Neural progenitor cell (in vitro differentiated cells): Measurements from ENCODE around the gene TRIO. TPM values are rescaled to one million over a fixed set of nuclear protein-coding genes. Genes with fewer than 3 reads are reported as not detected.
A peak's percentile ranks its signal among the peaks of the same experiment; 100 is the strongest.

Source experiments
- DNase-seq: peaks from one replicate; pipeline ENCODE4 v3.0.0-alpha.2; 2016; ENCODE audit warnings: low spot score
- H2AFZ ChIP-seq: fragments of 200-600 bp; sonication (generic); replicated peaks from 2 replicates; pipeline ENCODE4 v1.6.1; 2016; ENCODE audit warnings: antibody characterized with exemption
- H3F3A ChIP-seq: fragments of 200-600 bp; sonication (generic); 2 replicates; pipeline ENCODE4 v1.6.1; 2016; ENCODE audit warnings: antibody characterized with exemption, low read depth
- H3K27ac ChIP-seq: fragments of 200-600 bp; sonication (generic); 2 replicates; pipeline ENCODE4 v1.5.1; 2016; ENCODE audit warnings: mild to moderate bottlenecking
- H3K27me3 ChIP-seq: fragments of 200-600 bp; sonication (generic); 2 replicates; pipeline ENCODE4 v1.6.1; 2016; ENCODE audit warnings: mild to moderate bottlenecking, moderate library complexity
- H3K36me3 ChIP-seq: fragments of 200-600 bp; sonication (generic); 2 replicates; pipeline ENCODE4 v1.5.1; 2016
- H3K4me1 ChIP-seq: fragments of 200-600 bp; sonication (generic); 2 replicates; pipeline ENCODE4 v1.6.1; 2016; ENCODE audit warnings: mixed run types
- H3K4me2 ChIP-seq: fragments of 200-600 bp; sonication (generic); 2 replicates; pipeline ENCODE4 v1.6.1; 2016
- H3K4me3 ChIP-seq: fragments of 200-600 bp; sonication (generic); 2 replicates; pipeline ENCODE4 v1.5.1; 2016
- H3K79me2 ChIP-seq: fragments of 200-600 bp; sonication (generic); 2 replicates; pipeline ENCODE4 v1.6.1; 2016; ENCODE audit warnings: low read depth
- H3K9ac ChIP-seq: fragments of 200-600 bp; sonication (generic); 2 replicates; pipeline ENCODE4 v1.6.1; 2016
- H3K9me3 ChIP-seq: fragments of 200-600 bp; sonication (generic); 2 replicates; pipeline ENCODE4 v1.5.1; 2016; ENCODE audit warnings: low read depth
- H4K20me1 ChIP-seq: fragments of 200-600 bp; sonication (generic); 2 replicates; pipeline ENCODE4 v1.6.1; 2016; ENCODE audit warnings: low read depth
- H3K27ac Mint-ChIP-seq: 3 replicates; pipeline ENCODE4 v1.8.0; 2021; ENCODE audit warnings: mixed read lengths
- H3K27me3 Mint-ChIP-seq: 2 replicates; pipeline ENCODE4 v1.8.0; 2022; ENCODE audit warnings: low read depth, mild to moderate bottlenecking, inconsistent platforms, moderate library complexity, mixed read lengths; ENCODE audit not compliant: insufficient read depth
- H3K36me3 Mint-ChIP-seq: 3 replicates; pipeline ENCODE4 v1.8.0; 2021; ENCODE audit warnings: mixed read lengths
- H3K4me1 Mint-ChIP-seq: 3 replicates; pipeline ENCODE4 v1.8.0; 2021; ENCODE audit warnings: mixed read lengths
- H3K4me3 Mint-ChIP-seq: 3 replicates; pipeline ENCODE4 v1.8.0; 2021; ENCODE audit warnings: mild to moderate bottlenecking, moderate library complexity, mixed read lengths
- H3K9me3 Mint-ChIP-seq: 3 replicates; pipeline ENCODE4 v1.8.0; 2020; ENCODE audit warnings: mixed read lengths
- CTCF ChIP-seq: fragments of 200-600 bp; sonication (generic); IDR thresholded peaks from 2 replicates; pipeline ENCODE4 v1.5.1; 2017; ENCODE audit warnings: antibody characterized with exemption, mild to moderate bottlenecking
- EZH2 ChIP-seq: fragments of 200-600 bp; sonication (generic); IDR thresholded peaks from 2 replicates; pipeline ENCODE4 v1.6.1; 2017; ENCODE audit warnings: antibody characterized with exemption, mild to moderate bottlenecking, moderate library complexity
- EZH2phosphoT487 ChIP-seq: fragments of 200-600 bp; sonication (generic); IDR thresholded peaks from 2 replicates; pipeline ENCODE4 v1.6.1; 2017; ENCODE audit warnings: antibody characterized with exemption
- total RNA-seq: library from RNA; depleted of rRNA; stranded (reverse); fragments of >200 nt; gene quantifications from 2 replicates; pipeline ENCODE4 v1.2.3, GENCODE V29; 2015; ENCODE audit warnings: low replicate concordance

TRIO gene
- total RNA-seq, 1 donor from 2014 or later, result 84.7 TPM

- Histone ChIP-seq H2AFZ (no peak overlapping the region), H3K27me3 (no peaks in the 10 kb centered on the region), H3K4me1 (no peaks in the 10 kb centered on the region), H3F3A (no peaks in the 10 kb centered on the region), H3K4me3 (no peak overlapping the region), H3K9me3 (no peaks in the 10 kb centered on the region), H3K36me3 (no peaks in the 10 kb centered on the region), H3K27ac (no peak overlapping the region), H3K4me2 (no peak overlapping the region), H3K9ac (no peak overlapping the region), H3K79me2 (no peaks in the 10 kb centered on the region), H4K20me1 (no peaks in the 10 kb centered on the region)
- Mint-ChIP-seq H3K4me3 (no peak overlapping the region), H3K27me3 (peaks cover 2% of the 10 kb centered on the region), H3K36me3 (no peaks in the 10 kb centered on the region), H3K4me1 (no peaks in the 10 kb centered on the region), H3K27ac (no peak overlapping the region), H3K9me3 (peaks cover 2% of the 10 kb centered on the region)
- TF ChIP-seq EZH2phosphoT487 (no peak), CTCF (no peak), EZH2 (no peak)
- DNase-seq, result no peak
Observed at GRCh38 chr5:14523243-14524034, 380.3 kb downstream of the TRIO start.

GRCh38 chr5:14525397-14525796 lies 382.3 kb downstream of the TRIO start:
- H3K9me3 ChIP-seq, result no peaks in the 10 kb centered on the region
- H3K4me3 ChIP-seq, result no peak overlapping the region
- H3K36me3 ChIP-seq, result no peaks in the 10 kb centered on the region
- DNase-seq, result no peak
- no peaks in the 10 kb centered on the region for H3F3A ChIP-seq
- H3K4me3 Mint-ChIP-seq, result no peak overlapping the region
- no peak overlapping the region for H3K9ac ChIP-seq
- H2AFZ ChIP-seq, result no peak overlapping the region
- H3K79me2 ChIP-seq, result no peaks in the 10 kb centered on the region
- no peaks in the 10 kb centered on the region for H3K36me3 Mint-ChIP-seq
- H3K27ac Mint-ChIP-seq, result peak overlapping the region; percentile 47
- no peak for TF ChIP-seq EZH2
- TF ChIP-seq EZH2phosphoT487, result no peak
- H3K9me3 Mint-ChIP-seq, result no peaks in the 10 kb centered on the region
- H3K27ac ChIP-seq, result no peak overlapping the region
- H3K27me3 Mint-ChIP-seq, result peaks cover 3% of the 10 kb centered on the region
- no peaks in the 10 kb centered on the region for H3K27me3 ChIP-seq
- H3K4me2 ChIP-seq, result no peak overlapping the region
- H3K4me1 ChIP-seq, result no peaks in the 10 kb centered on the region
- no peaks in the 10 kb centered on the region for H4K20me1 ChIP-seq
- H3K4me1 Mint-ChIP-seq, result no peaks in the 10 kb centered on the region

- no peaks in the 10 kb centered on the region for H3K9me3 Mint-ChIP-seq
- Histone ChIP-seq H3F3A (no peaks in the 10 kb centered on the region), H4K20me1 (no peaks in the 10 kb centered on the region), H3K36me3 (no peaks in the 10 kb centered on the region), H3K27me3 (no peaks in the 10 kb centered on the region), H3K4me2 (no peak overlapping the region), H3K4me3 (no peak overlapping the region), H3K4me1 (no peaks in the 10 kb centered on the region), H3K9me3 (no peaks in the 10 kb centered on the region), H3K27ac (no peak overlapping the region), H2AFZ (no peak overlapping the region), H3K9ac (no peak overlapping the region), H3K79me2 (no peaks in the 10 kb centered on the region)
- TF ChIP-seq EZH2phosphoT487 (no peak), EZH2 (no peak), CTCF (no peak)
- H3K36me3 Mint-ChIP-seq, result no peaks in the 10 kb centered on the region
- no peak overlapping the region for H3K27ac Mint-ChIP-seq
- H3K27me3 Mint-ChIP-seq, result peaks cover 3% of the 10 kb centered on the region
- no peak for DNase-seq
- H3K4me3 Mint-ChIP-seq, result no peak overlapping the region
- no peaks in the 10 kb centered on the region for H3K4me1 Mint-ChIP-seq
Observed at GRCh38 chr5:14526493-14526892, 383.4 kb downstream of the TRIO start.

GRCh38 chr5:14528115-14528514 lies 385.0 kb downstream of the TRIO start:
- Histone ChIP-seq H3K9me3 (no peaks in the 10 kb centered on the region), H3K4me2 (no peak overlapping the region), H3K27me3 (no peaks in the 10 kb centered on the region), H3K79me2 (no peaks in the 10 kb centered on the region), H2AFZ (no peak overlapping the region), H3K4me3 (no peak overlapping the region), H3K27ac (no peak overlapping the region), H3F3A (no peaks in the 10 kb centered on the region), H3K36me3 (no peaks in the 10 kb centered on the region), H3K9ac (no peak overlapping the region), H3K4me1 (no peaks in the 10 kb centered on the region), H4K20me1 (no peaks in the 10 kb centered on the region)
- DNase-seq, result no peak
- Mint-ChIP-seq H3K4me3 (no peak overlapping the region), H3K4me1 (no peaks in the 10 kb centered on the region), H3K36me3 (no peaks in the 10 kb centered on the region), H3K9me3 (no peaks in the 10 kb centered on the region), H3K27me3 (peaks cover 3% of the 10 kb centered on the region), H3K27ac (no peak overlapping the region)
- TF ChIP-seq EZH2phosphoT487, result no peak
- TF ChIP-seq EZH2, result no peak
- TF ChIP-seq CTCF, result no peak
